Endodermal cell (in vitro differentiated cells): ENCODE results near the gene CCDC78. TPM values are rescaled to one million over a fixed set of nuclear protein-coding genes. Genes with fewer than 3 reads are reported as not detected.

ENCODE experiments used
- DNase-seq: peaks from one replicate; pipeline ENCODE4 v3.0.0-alpha.2; 2017
- H3K27ac ChIP-seq: 2 replicates; pipeline ENCODE4 v1.5.1; 2013; ENCODE audit warnings: mild to moderate bottlenecking, low read depth, low read length, moderate library complexity
- H3K27me3 ChIP-seq: 2 replicates; pipeline ENCODE4 v1.6.1; 2013; ENCODE audit warnings: mild to moderate bottlenecking, low read length, moderate library complexity; ENCODE audit not compliant: insufficient read depth, control insufficient read depth, poor library complexity, severe bottlenecking
- H3K36me3 ChIP-seq: 2 replicates; pipeline ENCODE4 v1.7.0; 2013; ENCODE audit warnings: mild to moderate bottlenecking, low read length, moderate library complexity; ENCODE audit not compliant: control insufficient read depth, insufficient read depth
- H3K4me1 ChIP-seq: one replicate; pipeline ENCODE4 v1.7.0; 2013; ENCODE audit warnings: low read length; ENCODE audit not compliant: control insufficient read depth, insufficient read depth
- H3K4me3 ChIP-seq: 2 replicates; pipeline ENCODE4 v1.5.1; 2013; ENCODE audit warnings: mild to moderate bottlenecking, low read length, moderate library complexity
- H3K9ac ChIP-seq: 2 replicates; pipeline ENCODE4 v1.6.1; 2013; ENCODE audit warnings: mild to moderate bottlenecking, low read length, moderate library complexity; ENCODE audit not compliant: poor library complexity, severe bottlenecking; ENCODE audit errors: extremely low read depth
- H3K9me3 ChIP-seq: 2 replicates; pipeline ENCODE4 v1.6.1; 2013; ENCODE audit warnings: mild to moderate bottlenecking, low read length, moderate library complexity; ENCODE audit not compliant: control insufficient read depth
- H3K27ac Mint-ChIP-seq: 2 replicates; pipeline ENCODE4 v1.8.0; 2020; ENCODE audit warnings: mixed read lengths
- H3K27me3 Mint-ChIP-seq: 2 replicates; pipeline ENCODE4 v1.8.0; 2021; ENCODE audit warnings: mild to moderate bottlenecking, mixed read lengths; ENCODE audit not compliant: insufficient read depth
- H3K36me3 Mint-ChIP-seq: 2 replicates; pipeline ENCODE4 v1.8.0; 2020; ENCODE audit warnings: low read depth, mixed read lengths
- H3K4me1 Mint-ChIP-seq: 2 replicates; pipeline ENCODE4 v1.8.0; 2020; ENCODE audit warnings: mixed read lengths
- H3K4me3 Mint-ChIP-seq: 2 replicates; pipeline ENCODE4 v1.8.0; 2020; ENCODE audit warnings: mild to moderate bottlenecking, moderate library complexity, mixed read lengths
- H3K9me3 Mint-ChIP-seq: 2 replicates; pipeline ENCODE4 v1.8.0; 2020; ENCODE audit warnings: mild to moderate bottlenecking, mixed read lengths
- CTCF ChIP-seq: fragments of 200-600 bp; sonication (generic); conservative IDR thresholded peaks from 2 replicates; pipeline ENCODE4 v1.5.0; 2021; ENCODE audit warnings: antibody characterized with exemption, mild to moderate bottlenecking
- WGBS, 2 experiments: methylation state at CpG; one replicate each; pipeline versions ENCODE4 v1.1.5 to v1.1.7; 2013; ENCODE audit warnings: missing lambda C conversion rate in 2 of 2, mixed read lengths in 1 of 2; ENCODE audit not compliant: insufficient coverage in 1 of 2, insufficient read length in 1 of 2; 5-methylcytosine and 5-hydroxymethylcytosine counted together
- total RNA-seq, 2 donors: library from RNA; stranded (reverse); fragmentation: NEBNext Ultra II Directional in 1 of 2; extraction: Animal tissue kit (Norgen Biotek cat#: 25700) in 1 of 2; gene quantifications; 2 replicates in 1 of 2; 3 replicates in 1 of 2; pipeline ENCODE4 v1.2.1, GENCODE V29; 2021

The CCDC78 gene
- total RNA-seq, 2 donors from 2014 or later: 6.5 to 8.1 TPM

- Histone ChIP-seq H3K36me3 (no peaks in the 10 kb centered on the region), H3K4me1 (no peaks in the 10 kb centered on the region), H3K27ac (no peak overlapping the region), H3K27me3 (no peaks in the 10 kb centered on the region), H3K9me3 (no peaks in the 10 kb centered on the region), H3K9ac (no peak overlapping the region), H3K4me3 (no peak overlapping the region)
- 90 to 93% methylated on average over 7 to 19 of the region's 19 CpGs for WGBS, 2 experiments
- Mint-ChIP-seq H3K27ac (no peak overlapping the region), H3K9me3 (no peaks in the 10 kb centered on the region), H3K27me3 (no peaks in the 10 kb centered on the region), H3K4me3 (no peak overlapping the region), H3K4me1 (no peaks in the 10 kb centered on the region), H3K36me3 (no peaks in the 10 kb centered on the region)
- no peak for TF ChIP-seq CTCF
- DNase-seq: no peak
These were observed 43.7 kb upstream of the CCDC78 start for GRCh38 chr16:769934-770333.

- Histone ChIP-seq H3K36me3 (no peaks in the 10 kb centered on the region), H3K4me1 (no peaks in the 10 kb centered on the region), H3K27ac (no peak overlapping the region), H3K9ac (no peak overlapping the region), H3K9me3 (no peaks in the 10 kb centered on the region), H3K4me3 (no peak overlapping the region), H3K27me3 (no peaks in the 10 kb centered on the region)
- H3K4me1 Mint-ChIP-seq: no peaks in the 10 kb centered on the region
- H3K27ac Mint-ChIP-seq: no peak overlapping the region
- no peaks in the 10 kb centered on the region for H3K9me3 Mint-ChIP-seq
- no peaks in the 10 kb centered on the region for H3K27me3 Mint-ChIP-seq
- 90 to 100% methylated on average over 1 to 15 of the region's 20 CpGs for WGBS, 2 experiments
- H3K4me3 Mint-ChIP-seq: no peak overlapping the region
- no peaks in the 10 kb centered on the region for H3K36me3 Mint-ChIP-seq
- DNase-seq: no peak
- no peak for TF ChIP-seq CTCF
These were observed 43.0 kb upstream of the CCDC78 start for GRCh38 chr16:769184-769784.

DNA sequence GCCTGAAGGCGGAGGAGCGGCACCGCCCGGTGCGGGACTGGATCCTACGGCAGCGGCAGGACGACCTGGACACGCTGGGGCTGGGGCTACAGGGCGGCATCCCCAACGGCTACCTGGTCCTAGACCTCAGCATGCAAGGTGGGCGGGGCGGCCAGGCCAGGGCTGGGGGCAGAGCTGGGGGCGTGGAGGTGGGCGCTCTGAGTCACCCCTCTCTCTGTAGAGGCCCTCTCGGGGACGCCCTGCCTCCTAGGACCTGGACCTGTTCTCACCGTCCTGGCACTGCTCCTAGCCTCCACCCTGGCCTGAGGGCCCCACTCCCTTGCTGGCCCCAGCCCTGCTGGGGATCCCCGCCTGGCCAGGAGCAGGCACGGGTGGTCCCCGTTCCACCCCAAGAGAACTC is 42.2 kb upstream of the CCDC78 start:
- no peak overlapping the region for H3K4me3 Mint-ChIP-seq
- DNase-seq: no peak
- TF ChIP-seq CTCF: no peak
- H3K27ac Mint-ChIP-seq: no peak overlapping the region
- WGBS, 2 experiments: 91 to 96% methylated on average over 20 to 21 of the region's 21 CpGs
- H3K4me1 Mint-ChIP-seq: no peaks in the 10 kb centered on the region
- no peaks in the 10 kb centered on the region for H3K9me3 Mint-ChIP-seq
- no peaks in the 10 kb centered on the region for H3K27me3 Mint-ChIP-seq
- Histone ChIP-seq H3K36me3 (no peaks in the 10 kb centered on the region), H3K4me1 (no peaks in the 10 kb centered on the region), H3K9ac (no peak overlapping the region), H3K27me3 (no peaks in the 10 kb centered on the region), H3K9me3 (no peaks in the 10 kb centered on the region), H3K27ac (no peak overlapping the region), H3K4me3 (no peak overlapping the region)
- no peaks in the 10 kb centered on the region for H3K36me3 Mint-ChIP-seq
